ENCODE measurements around the gene ERBB4.

- TF ChIP-seq CTCF (conservative IDR thresholded peaks at IDR 0.05; ENCODE audit: low read length): no peak
- no peak for TF ChIP-seq EZH2phosphoT487 (IDR thresholded peaks at IDR 0.05; ENCODE audit: borderline replicate concordance)
Observed at GRCh38 chr2:211453311-211453887, 1085.2 kb downstream of the ERBB4 start.
